ENCODE results near the gene PRICKLE3.

The PRICKLE3 gene

DNA sequence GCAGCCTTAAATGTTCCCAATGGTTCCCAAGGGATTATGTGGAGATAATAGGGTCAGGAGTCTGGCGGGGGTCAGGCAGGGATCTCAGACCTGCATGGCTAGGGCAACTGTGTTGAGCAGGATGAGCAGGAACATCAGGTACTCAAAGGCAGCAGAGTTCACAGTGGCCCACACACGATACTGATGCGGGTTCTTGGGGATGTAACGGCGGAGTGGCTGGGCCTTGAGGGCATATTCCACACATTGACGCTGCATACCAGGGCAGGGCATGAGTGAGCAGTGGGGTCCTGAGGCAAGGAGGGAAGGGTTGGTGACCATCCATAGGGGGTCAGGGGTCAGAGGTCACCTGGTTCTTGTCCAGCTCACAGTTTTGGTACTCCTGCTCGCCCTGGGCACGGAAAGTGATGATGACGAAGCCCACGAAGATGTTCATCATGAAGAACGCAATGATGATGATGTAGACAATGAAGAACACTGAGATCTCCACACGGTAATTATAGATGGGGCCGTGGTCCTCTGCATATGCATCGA, 28.9 kb upstream of the PRICKLE3 start:
- no peaks in the 10 kb centered on the region for H3K79me2 ChIP-seq (ENCODE audit: control insufficient read depth, low read length)
- H3K4me2 ChIP-seq (ENCODE audit: low read length) = no peak overlapping the region
- no peaks in the 10 kb centered on the region for H3K9me3 ChIP-seq (ENCODE audit: control insufficient read depth, insufficient read depth, low read length)
- H3K4me1 ChIP-seq (ENCODE audit: control insufficient read depth, low read length) = no peaks in the 10 kb centered on the region
- H3F3A ChIP-seq (ENCODE audit: control insufficient read depth, insufficient read depth) = no peaks in the 10 kb centered on the region
- H3K27ac ChIP-seq (ENCODE audit: low read depth, low read length) = no peak overlapping the region
- no peak for TF ChIP-seq EZH2phosphoT487 (IDR thresholded peaks at IDR 0.05; ENCODE audit: borderline replicate concordance, low read length)
- TF ChIP-seq, protein P1, sequence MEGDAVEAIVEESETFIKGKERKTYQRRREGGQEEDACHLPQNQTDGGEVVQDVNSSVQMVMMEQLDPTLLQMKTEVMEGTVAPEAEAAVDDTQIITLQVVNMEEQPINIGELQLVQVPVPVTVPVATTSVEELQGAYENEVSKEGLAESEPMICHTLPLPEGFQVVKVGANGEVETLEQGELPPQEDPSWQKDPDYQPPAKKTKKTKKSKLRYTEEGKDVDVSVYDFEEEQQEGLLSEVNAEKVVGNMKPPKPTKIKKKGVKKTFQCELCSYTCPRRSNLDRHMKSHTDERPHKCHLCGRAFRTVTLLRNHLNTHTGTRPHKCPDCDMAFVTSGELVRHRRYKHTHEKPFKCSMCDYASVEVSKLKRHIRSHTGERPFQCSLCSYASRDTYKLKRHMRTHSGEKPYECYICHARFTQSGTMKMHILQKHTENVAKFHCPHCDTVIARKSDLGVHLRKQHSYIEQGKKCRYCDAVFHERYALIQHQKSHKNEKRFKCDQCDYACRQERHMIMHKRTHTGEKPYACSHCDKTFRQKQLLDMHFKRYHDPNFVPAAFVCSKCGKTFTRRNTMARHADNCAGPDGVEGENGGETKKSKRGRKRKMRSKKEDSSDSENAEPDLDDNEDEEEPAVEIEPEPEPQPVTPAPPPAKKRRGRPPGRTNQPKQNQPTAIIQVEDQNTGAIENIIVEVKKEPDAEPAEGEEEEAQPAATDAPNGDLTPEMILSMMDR (IDR thresholded peaks at IDR 0.05; ENCODE audit: low read depth, low read length, poor library complexity, severe bottlenecking) = no peak
- no peaks in the 10 kb centered on the region for H3K9me2 ChIP-seq (replicated peaks; ENCODE audit: control insufficient read depth, low read length)
- H4K20me1 ChIP-seq (ENCODE audit: control insufficient read depth, insufficient read depth, low read depth, low read length) = no peaks in the 10 kb centered on the region
- no peak overlapping the region for H3K4me3 ChIP-seq (ENCODE audit: low read length)
- H3K36me3 ChIP-seq (ENCODE audit: control insufficient read depth, low read length) = no peaks in the 10 kb centered on the region
- no peaks in the 10 kb centered on the region for H3K27me3 ChIP-seq (ENCODE audit: control insufficient read depth, low read length)

DNA sequence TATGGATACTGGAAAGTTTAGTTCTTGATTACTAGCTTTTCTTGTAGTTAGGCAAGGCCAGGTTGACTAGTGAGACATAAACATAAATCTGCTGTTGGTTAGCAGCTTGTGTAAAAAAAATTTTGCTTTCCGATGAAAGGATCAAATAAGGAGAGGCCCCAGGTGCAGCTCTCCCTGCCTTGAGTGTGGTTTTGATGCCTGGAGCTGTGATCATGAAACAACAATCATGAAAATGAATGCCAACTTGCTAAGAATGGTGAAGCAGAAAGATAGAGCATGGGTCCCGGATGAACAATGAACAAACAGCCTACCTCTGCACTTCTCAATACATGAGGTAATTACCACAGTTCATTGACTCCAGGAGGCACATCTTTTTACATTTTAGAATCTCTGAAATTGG, 28.2 kb upstream of the PRICKLE3 start:
- no peak overlapping the region for H3K27ac ChIP-seq (ENCODE audit: low read depth, low read length)
- no peaks in the 10 kb centered on the region for H3K36me3 ChIP-seq (ENCODE audit: control insufficient read depth, low read length)
- H3K4me2 ChIP-seq (ENCODE audit: low read length) = no peak overlapping the region
- H3K4me1 ChIP-seq (ENCODE audit: control insufficient read depth, low read length) = no peaks in the 10 kb centered on the region
- no peaks in the 10 kb centered on the region for H3K27me3 ChIP-seq (ENCODE audit: control insufficient read depth, low read length)
- H4K20me1 ChIP-seq (ENCODE audit: control insufficient read depth, insufficient read depth, low read depth, low read length) = no peaks in the 10 kb centered on the region
- H3K9me2 ChIP-seq (replicated peaks; ENCODE audit: control insufficient read depth, low read length) = no peaks in the 10 kb centered on the region
- no peaks in the 10 kb centered on the region for H3K9me3 ChIP-seq (ENCODE audit: control insufficient read depth, insufficient read depth, low read length)
- H3K4me3 ChIP-seq (ENCODE audit: low read length) = no peak overlapping the region
- TF ChIP-seq, protein P1 (IDR thresholded peaks at IDR 0.05; ENCODE audit: low read depth, low read length, poor library complexity, severe bottlenecking) = no peak
- no peak for TF ChIP-seq EZH2phosphoT487 (IDR thresholded peaks at IDR 0.05; ENCODE audit: borderline replicate concordance, low read length)
- H3K79me2 ChIP-seq (ENCODE audit: control insufficient read depth, low read length) = no peaks in the 10 kb centered on the region
- H3F3A ChIP-seq (ENCODE audit: control insufficient read depth, insufficient read depth) = no peaks in the 10 kb centered on the region

DNA sequence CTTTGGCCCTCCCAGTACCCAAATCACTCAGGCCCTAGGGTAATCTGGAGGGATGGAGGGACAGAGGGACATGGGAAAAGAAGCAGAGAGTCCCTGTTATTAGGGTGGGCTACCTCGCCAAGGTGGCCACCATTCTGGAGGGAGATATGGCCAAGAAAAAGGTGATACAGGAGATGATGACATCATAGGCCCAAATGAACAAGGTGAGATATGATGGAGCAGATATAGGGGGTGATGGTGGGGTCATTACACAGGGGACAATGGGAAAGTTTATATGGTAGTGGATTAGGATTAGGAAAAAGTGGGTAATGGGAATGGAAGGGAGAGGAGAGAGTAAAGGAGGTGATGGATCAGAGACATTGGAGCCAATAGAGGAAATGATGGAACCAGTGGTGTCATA, 26.7 kb upstream of the PRICKLE3 start:
- no peaks in the 10 kb centered on the region for H3K4me1 ChIP-seq (ENCODE audit: control insufficient read depth, low read length)
- no peaks in the 10 kb centered on the region for H3K79me2 ChIP-seq (ENCODE audit: control insufficient read depth, low read length)
- H4K20me1 ChIP-seq (ENCODE audit: control insufficient read depth, insufficient read depth, low read depth, low read length) = no peaks in the 10 kb centered on the region
- no peaks in the 10 kb centered on the region for H3F3A ChIP-seq (ENCODE audit: control insufficient read depth, insufficient read depth)
- no peaks in the 10 kb centered on the region for H3K9me3 ChIP-seq (ENCODE audit: control insufficient read depth, insufficient read depth, low read length)
- no peak overlapping the region for H3K4me2 ChIP-seq (ENCODE audit: low read length)
- H3K36me3 ChIP-seq (ENCODE audit: control insufficient read depth, low read length) = no peaks in the 10 kb centered on the region
- H3K9me2 ChIP-seq (replicated peaks; ENCODE audit: control insufficient read depth, low read length) = no peaks in the 10 kb centered on the region
- H3K27ac ChIP-seq (ENCODE audit: low read depth, low read length) = no peak overlapping the region
- H3K27me3 ChIP-seq (ENCODE audit: control insufficient read depth, low read length) = no peaks in the 10 kb centered on the region
- H3K4me3 ChIP-seq (ENCODE audit: low read length) = no peak overlapping the region
- TF ChIP-seq, protein P1 (IDR thresholded peaks at IDR 0.05; ENCODE audit: low read depth, low read length, poor library complexity, severe bottlenecking) = no peak
- TF ChIP-seq EZH2phosphoT487 (IDR thresholded peaks at IDR 0.05; ENCODE audit: borderline replicate concordance, low read length) = no peak
